GM19193 (cell line): Measurements from ENCODE around the gene ATP13A5.

Experiments used
- POLR2A ChIP-seq: IDR thresholded peaks from 4 replicates; pipeline ENCODE4 v1.6.1; 2011; ENCODE audit not compliant: insufficient read depth, insufficient read length; ENCODE audit errors: extremely low read depth

Gene ATP13A5

DNA sequence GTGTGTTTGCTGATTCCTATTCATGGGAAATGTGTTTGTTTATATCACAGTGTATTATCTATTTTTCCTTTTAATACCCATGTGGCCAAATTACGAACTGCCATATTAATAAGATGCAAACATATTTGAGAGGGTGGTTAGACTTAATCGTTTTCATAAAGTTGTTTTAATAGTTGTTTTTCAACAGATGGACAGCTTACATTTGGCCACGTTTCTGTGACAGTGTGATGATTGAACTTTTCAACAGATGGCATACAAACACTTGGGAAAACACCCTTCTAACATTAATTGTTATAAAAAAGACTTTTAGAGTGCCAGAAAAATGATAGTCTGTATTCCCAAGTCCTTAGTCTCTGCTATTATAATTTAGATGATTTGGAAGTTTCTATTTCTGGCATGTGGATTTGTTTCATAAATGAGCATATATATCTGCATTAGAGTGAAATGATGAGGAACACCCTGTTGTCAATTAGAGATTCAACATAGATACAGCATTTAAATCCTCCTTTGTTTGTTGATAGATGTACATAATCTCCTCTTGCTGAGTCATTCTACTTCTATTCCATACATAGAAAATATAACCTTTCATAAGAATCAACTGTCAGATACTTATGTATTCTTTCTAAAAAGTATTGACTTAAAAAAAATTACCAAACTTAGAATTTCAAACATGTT, 124.4 kb downstream of the ATP13A5 start:
- no peak for TF ChIP-seq POLR2A

DNA sequence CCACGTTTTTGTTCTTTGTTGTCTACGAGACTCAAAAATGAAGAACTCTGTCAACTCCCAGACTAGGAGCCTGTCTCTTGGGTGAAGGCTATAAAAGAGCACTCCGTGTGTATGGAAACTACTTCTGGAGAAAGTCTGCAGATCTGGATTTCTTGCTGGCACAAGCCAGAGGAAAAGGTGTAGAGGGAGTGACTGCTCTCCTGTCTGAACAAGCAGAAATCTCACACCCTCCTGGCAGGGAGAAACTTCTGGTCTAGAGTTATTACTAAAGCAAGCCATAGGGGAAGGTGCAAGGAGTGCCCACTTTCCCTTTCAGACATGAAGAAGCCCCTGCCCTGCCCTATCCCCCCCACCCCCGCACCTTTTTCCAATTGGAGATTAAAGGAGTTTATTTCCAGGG, 128.1 kb downstream of the ATP13A5 start:
- TF ChIP-seq POLR2A = no peak

DNA sequence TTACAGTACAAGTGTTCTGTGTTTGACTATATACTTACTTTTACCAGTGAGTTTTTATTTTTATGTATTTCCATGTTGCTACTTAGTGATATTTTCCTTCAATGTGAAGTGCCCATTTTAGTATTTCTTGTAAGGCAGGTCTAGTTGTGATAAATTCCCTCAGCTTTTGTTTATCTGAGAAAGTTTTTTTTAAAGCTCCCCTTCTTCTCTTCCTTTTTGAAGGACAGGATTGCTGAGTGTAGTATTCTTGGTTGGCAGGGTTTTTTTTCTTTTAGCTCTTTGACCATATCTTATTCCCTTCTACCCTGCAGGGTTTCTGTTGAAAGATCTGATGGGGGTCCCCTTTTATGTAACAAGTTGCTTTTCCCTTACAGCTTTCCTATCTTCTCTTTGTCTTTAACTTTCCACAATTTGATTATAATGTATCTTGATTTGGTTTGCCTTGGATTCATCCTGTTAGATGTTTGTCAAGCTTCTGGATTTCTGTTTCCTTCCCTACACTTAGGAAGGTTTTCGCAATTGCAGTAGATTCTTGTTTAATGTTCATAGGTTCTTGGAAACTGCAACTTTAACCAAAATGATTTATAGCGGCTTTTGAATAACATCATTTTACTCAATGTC, 129.6 kb downstream of the ATP13A5 start:
- no peak for TF ChIP-seq POLR2A

DNA sequence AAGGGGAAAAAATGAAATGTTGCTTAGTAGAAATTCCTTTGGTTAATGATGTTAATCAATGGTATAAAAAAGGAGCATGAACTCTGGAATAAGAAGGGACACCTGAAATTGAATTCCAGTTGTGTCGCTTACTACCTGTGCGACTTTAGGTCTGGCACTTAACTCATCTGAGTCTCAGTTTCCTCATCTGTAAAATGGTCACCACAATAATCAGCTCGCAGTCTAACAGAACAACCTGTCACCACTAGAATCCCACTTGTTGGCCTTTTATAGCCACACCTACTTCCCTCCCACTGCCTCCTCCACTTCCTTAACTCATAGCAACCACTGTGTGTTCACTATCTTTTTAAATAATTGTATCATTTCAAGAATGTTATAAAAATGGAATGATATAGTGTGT, 135.0 kb downstream of the ATP13A5 start:
- TF ChIP-seq POLR2A = no peak

DNA sequence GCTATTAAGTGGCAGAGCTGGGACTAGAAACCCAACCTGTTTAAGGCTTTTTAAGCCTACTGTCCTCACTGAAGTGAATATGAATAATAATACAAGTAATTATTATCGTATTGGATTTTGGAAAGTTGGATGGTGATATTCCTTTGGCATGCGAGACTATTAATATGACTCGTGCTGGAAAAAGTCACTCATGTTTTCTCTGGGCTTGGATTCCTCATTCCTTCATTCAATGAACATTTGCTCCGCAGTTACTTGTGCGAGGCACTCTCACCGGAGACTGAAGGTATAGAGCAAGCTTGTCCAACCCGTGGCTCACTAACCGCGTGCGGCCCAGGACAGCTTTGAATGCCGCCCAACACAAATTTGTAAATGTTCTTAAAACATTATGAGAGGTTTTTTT, 136.8 kb downstream of the ATP13A5 start:
- no peak for TF ChIP-seq POLR2A

DNA sequence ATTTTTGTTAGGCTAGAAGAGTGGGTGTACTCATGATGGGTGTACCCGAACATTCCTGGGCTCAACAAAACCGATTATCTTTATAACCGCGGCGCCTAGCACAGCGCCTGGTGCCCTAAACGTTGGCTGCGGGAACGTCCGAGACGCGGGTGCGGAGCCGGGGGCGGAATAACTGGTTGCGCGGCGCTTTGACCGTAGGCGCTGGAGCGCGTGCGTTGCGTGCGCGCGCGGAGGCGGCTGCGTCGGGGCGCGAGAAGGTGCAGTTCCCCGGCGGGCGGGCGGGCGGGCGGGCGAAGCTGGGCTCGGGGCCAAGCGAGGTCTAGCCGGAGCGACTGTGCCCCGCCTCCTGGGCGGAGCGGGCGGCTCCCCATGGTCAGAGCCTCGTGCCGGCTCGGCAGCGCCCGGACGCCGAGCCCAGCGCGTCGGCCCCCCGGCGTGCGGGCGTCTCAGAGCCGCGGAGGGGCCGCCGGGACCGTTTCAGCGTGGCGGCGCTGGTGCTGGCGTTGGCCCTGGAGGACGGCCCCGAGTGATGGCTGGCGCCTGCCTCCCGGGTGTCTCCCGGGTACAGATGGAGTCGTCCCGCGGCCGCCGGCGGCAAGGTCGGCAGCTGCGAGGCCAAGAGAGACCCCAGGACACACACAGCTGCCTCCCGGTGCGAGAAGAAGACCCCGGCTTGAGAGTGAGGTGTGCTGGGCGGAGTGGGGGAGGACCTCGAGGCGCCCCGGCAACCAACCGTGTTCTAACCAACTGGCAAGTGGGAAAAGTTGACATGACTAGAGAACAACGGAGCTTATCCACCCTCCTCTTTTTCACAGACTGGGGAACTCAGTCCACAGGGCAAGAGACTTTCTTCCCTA, 137.5 kb downstream of the ATP13A5 start, which contains the start of gene PLAAT1:
Gene PLAAT1, plus strand, starts transcription at position 373 of the 857 bp plus-strand sequence. CDS start 14,429 bp downstream, outside the sequence.
- TF ChIP-seq POLR2A = no peak

DNA sequence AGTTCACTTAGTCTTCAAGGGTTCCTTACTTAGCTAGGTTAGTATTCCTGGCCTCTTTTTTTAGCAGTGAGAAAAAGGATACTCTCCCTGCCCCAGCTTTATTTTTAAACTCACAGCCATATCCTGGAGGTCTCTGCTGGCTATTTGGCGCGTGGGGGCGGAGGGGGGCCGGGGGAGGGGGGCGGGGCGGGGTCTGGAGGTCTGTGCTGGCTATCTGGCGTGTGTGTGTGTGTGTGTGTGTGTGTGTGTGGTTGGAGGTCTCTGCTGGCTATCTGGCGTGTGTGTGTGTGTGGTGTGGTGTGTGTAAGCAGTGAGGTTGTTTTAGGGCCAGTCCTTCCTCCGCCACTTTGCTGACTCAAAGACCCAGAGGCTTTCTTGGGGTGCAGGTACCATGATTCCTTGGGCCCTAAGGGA, 138.1 kb downstream of the ATP13A5 start:
- TF ChIP-seq POLR2A = no peak

DNA sequence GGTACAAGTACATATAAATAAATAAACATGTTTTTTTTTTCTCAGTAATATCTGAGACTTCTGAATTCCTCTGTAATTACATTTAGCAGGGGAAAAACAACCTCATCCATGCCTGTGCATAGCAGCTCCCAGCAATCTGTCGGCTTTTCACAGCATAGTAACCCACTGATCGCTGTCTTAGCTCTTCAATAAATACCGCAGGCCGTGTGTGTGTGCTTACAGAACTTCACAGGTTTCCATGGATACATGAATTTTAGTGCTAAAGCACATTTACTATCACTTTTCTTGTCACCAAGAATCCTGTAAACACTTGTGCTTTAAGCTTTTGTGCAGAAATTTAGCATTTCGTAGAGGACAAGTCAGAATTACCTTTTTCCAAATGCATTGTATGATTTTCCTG, 141.5 kb downstream of the ATP13A5 start:
- TF ChIP-seq POLR2A = no peak

DNA sequence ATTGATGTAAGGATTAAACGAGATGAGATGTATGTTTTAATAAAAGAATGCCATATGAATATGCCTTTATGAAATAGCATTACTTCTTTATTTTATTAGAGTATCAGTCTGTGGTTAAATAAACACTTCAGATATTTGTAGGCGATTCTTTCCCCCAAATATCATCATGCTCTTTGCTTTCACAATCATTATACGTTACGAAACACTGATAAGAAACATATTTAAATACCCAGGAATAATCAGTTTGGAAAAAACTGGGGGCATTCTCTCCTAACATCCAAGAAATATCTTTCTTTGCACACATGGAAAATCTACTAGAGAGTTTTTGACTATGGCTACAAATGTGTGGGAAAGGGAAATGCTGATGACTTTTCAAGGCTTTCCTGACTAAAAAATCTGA, 142.0 kb downstream of the ATP13A5 start:
- TF ChIP-seq POLR2A = no peak

DNA sequence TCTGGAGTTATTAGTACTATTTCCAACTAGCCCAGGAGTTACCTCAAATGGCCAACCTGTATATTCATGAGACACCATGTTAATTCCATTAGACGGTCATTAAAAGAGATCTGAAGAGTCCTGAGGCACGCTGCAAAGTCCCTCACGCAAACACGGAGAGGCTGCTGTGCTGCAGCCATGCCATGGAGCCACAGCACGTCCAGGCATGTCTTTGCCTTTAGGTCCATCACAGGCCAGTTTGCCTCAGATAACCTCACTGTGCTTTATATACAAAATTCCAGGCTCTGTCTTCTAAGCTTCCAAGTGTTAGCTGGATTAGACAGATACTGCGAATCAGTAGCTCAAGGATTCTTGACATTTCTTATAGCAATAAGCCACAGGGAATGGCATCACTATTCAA, 147.4 kb downstream of the ATP13A5 start:
- TF ChIP-seq POLR2A = no peak

DNA sequence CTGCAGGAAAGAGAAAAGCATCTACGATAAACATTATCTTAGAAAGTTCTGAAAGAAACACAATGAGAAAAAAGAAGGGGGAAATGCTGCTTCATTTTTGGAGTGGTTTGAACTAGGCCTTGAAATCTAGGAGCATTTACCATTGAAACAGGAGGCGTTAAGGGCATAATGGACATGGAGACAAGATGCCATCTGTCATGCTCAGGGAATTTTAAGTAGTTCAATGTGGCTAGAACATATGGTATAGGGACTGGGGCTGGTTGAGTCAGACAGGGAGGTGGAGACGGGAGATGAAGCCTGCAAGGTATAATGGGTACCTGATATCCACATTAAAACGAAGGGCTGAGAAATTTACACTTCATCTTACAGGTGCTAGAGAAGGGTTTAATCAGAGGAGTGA, 147.9 kb downstream of the ATP13A5 start:
- TF ChIP-seq POLR2A = no peak

DNA sequence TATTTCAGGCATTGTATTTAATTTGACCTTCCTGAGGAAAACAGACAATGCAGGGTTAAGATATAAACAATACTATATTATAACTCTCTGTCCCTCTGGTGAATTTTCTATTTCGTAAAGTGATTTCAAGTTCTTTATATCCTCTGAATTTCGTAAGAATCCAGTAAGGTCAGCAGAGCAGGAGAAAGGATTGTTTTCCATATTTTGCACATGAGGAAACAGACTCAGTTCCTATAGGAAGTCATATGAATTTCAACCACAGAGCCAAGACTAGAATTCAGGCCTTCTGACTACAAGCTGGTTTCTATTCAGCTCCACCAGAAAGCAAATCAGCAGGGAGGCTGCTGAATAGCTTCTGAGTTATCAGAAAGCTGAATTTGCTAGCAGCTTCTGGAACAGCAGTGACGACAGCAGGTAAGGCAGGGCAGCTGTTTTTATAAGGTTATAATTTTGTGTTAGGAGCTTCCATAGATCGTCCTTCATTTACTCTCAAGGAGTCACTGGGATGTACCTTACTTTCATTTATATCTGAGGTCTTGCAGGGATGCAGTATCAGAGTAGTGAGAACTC, 148.6 kb downstream of the ATP13A5 start:
- TF ChIP-seq POLR2A = no peak

DNA sequence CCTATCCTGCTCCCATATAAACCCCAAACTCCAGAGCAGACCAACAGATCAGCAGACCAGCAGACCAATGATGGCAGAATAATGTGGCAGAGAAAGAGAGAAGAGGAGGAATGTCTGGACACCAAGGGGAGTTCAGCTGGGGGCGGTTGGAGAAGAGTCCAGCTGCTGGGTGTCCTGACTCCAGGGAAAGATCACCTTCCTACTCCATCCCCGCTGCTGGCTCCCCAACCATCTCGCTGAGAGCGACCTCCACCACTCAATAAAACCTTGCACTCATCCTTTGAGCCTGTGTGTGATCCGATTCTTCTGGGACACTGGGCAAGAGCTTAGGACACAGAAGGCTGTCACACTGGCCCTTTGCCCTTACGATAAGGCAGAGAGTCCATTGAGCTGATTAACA, 150.3 kb downstream of the ATP13A5 start:
- TF ChIP-seq POLR2A = no peak

DNA sequence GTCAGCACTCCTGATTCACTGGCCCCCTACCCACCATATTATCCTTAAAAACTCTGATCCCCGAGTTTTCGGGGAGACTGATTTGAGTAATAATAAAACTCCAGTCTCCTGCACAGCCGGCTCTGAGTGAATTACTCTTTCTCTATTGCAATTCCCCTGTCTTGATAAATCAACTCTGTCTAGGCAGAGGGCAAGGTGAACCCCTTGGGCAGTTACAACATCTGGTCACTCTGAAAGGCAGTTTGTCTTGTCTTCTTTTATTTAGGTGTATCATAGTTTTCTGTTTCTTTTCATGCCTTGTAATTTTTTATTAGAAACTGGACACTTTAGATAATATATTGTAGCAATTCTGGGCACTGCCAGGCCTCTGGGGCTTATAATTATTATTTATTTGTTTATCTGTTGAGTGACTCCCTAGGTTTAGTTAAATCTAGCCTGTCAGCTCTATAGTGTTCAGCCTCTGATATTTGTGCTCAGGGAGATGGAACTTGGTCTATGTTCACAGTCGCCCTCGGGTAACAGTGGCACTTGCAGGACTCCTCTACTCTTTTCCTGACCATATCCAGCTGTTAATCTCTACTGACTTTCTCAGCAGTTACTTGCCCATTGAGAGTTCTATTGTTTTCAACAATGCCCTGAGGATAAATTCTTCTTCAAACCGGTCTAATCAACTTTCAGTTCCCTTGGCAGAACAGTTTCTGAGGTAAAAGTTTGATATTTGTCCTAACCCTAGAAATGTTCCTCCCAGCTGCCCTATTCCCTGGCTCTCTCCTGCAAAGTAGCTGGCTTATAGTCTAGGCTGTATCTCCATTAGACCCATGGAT, 153.0 kb downstream of the ATP13A5 start:
- no peak for TF ChIP-seq POLR2A
